SH-SY5Y (cell line): ENCODE data around the gene EDNRA.

Experiments used
- GATA2 ChIP-seq: IDR thresholded peaks from 2 replicates; pipeline ENCODE4 v1.6.1; 2011; ENCODE audit warnings: mild to moderate bottlenecking, low read depth, low read length
- GATA3 ChIP-seq: IDR thresholded peaks from 2 replicates; pipeline ENCODE4 v1.6.1; 2011; ENCODE audit warnings: low read depth, mild to moderate bottlenecking, low read length, moderate library complexity

Gene EDNRA

GRCh38 chr4:147480891-147481576, at the start of gene EDNRA:
TSS of gene EDNRA (plus strand) at chr4:147481097. CDS start at chr4:147485682, 4,585 bp downstream.
- no peak for TF ChIP-seq GATA2
- no peak for TF ChIP-seq GATA3

GRCh38 chr4:147440442-147440841, 40.5 kb upstream of the EDNRA start:
- TF ChIP-seq GATA2 (no peak), GATA3 (no peak)

- TF ChIP-seq GATA2 (no peak), GATA3 (no peak)
Observed at GRCh38 chr4:147447786-147448185, 33.1 kb upstream of the EDNRA start.

- TF ChIP-seq GATA3, result no peak
- no peak for TF ChIP-seq GATA2
Observed at GRCh38 chr4:147453561-147454141, 27.2 kb upstream of the EDNRA start.

- TF ChIP-seq GATA2 (no peak), GATA3 (no peak)
Observed at GRCh38 chr4:147456706-147457105, 24.2 kb upstream of the EDNRA start.

GRCh38 chr4:147461161-147461560, 19.7 kb upstream of the EDNRA start:
- no peak for TF ChIP-seq GATA3
- TF ChIP-seq GATA2, result no peak

GRCh38 chr4:147463065-147463464, 17.8 kb upstream of the EDNRA start:
- no peak for TF ChIP-seq GATA2
- no peak for TF ChIP-seq GATA3

GRCh38 chr4:147465461-147465860, 15.4 kb upstream of the EDNRA start:
- TF ChIP-seq GATA2, result no peak
- TF ChIP-seq GATA3, result no peak

GRCh38 chr4:147477439-147477838, 3.5 kb upstream of the EDNRA start:
- TF ChIP-seq GATA3 (no peak), GATA2 (no peak)

GRCh38 chr4:147479376-147479775, 1.5 kb upstream of the EDNRA start:
- no peak for TF ChIP-seq GATA2
- no peak for TF ChIP-seq GATA3

GRCh38 chr4:147479786-147480185, 1.1 kb upstream of the EDNRA start:
- TF ChIP-seq GATA2 (no peak), GATA3 (no peak)

- no peak for TF ChIP-seq GATA2
- no peak for TF ChIP-seq GATA3
Observed at GRCh38 chr4:147480502-147480890, 401 bp upstream of the EDNRA start.

GRCh38 chr4:147481577-147482109, 746 bp downstream of the EDNRA start:
- TF ChIP-seq GATA2 (no peak), GATA3 (no peak)

- TF ChIP-seq GATA3 (no peak), GATA2 (no peak)
Observed at GRCh38 chr4:147482281-147482680, 1.4 kb downstream of the EDNRA start.

GRCh38 chr4:147485167-147485566, 4.3 kb downstream of the EDNRA start:
- TF ChIP-seq GATA2 (no peak), GATA3 (no peak)
